MM.1S (cell line): ENCODE results near the gene SIN3A.

Source experiments
- DNase-seq: peaks from one replicate; pipeline ENCODE4 v3.0.0-alpha.2; 2015
- H2AFZ ChIP-seq: fragments of 300-600 bp; sonication (generic); 2 replicates; pipeline ENCODE4 v1.6.0; 2016; ENCODE audit warnings: antibody characterized with exemption, low read length
- H3F3A ChIP-seq: fragments of 300-600 bp; sonication (generic); 2 replicates; pipeline ENCODE4 v1.6.1; 2016; ENCODE audit warnings: mild to moderate bottlenecking, antibody characterized with exemption, low read length, moderate library complexity, mixed read lengths; ENCODE audit not compliant: insufficient read depth
- H3K27ac ChIP-seq: fragments of 300-600 bp; sonication (generic); 2 replicates; pipeline ENCODE4 v1.5.1; 2016; ENCODE audit warnings: mild to moderate bottlenecking, low read length
- H3K27me3 ChIP-seq: fragments of 300-600 bp; sonication (generic); replicated peaks from 2 replicates; pipeline ENCODE4 v1.6.0; 2016; ENCODE audit warnings: low read length; ENCODE audit not compliant: insufficient read depth
- H3K36me3 ChIP-seq: fragments of 300-600 bp; sonication (generic); replicated peaks from 2 replicates; pipeline ENCODE4 v1.6.1; 2016; ENCODE audit warnings: mild to moderate bottlenecking, low read length, mixed read lengths; ENCODE audit not compliant: insufficient read depth
- H3K4me1 ChIP-seq: fragments of 300-600 bp; sonication (generic); 2 replicates; pipeline ENCODE4 v1.6.1; 2016; ENCODE audit warnings: low read length, mixed read lengths
- H3K4me2 ChIP-seq: fragments of 300-600 bp; sonication (generic); 2 replicates; pipeline ENCODE4 v1.6.0; 2016; ENCODE audit warnings: low read depth, low read length
- H3K4me3 ChIP-seq: fragments of 300-600 bp; sonication (generic); 2 replicates; pipeline ENCODE4 v1.5.1; 2016; ENCODE audit warnings: low read length, mixed read lengths
- H3K79me2 ChIP-seq: fragments of 300-600 bp; sonication (generic); 2 replicates; pipeline ENCODE4 v1.6.1; 2016; ENCODE audit warnings: mixed run types, low read length, mixed read lengths
- H3K9ac ChIP-seq: fragments of 300-600 bp; sonication (generic); 2 replicates; pipeline ENCODE4 v1.6.1; 2016; ENCODE audit warnings: low read length, mixed read lengths
- H3K9me2 ChIP-seq: fragments of 300-600 bp; sonication (generic); replicated peaks from 2 replicates; pipeline ENCODE4 v1.6.1; 2016; ENCODE audit warnings: mild to moderate bottlenecking, low read length, mixed read lengths; ENCODE audit not compliant: insufficient read depth
- H3K9me3 ChIP-seq: fragments of 300-600 bp; sonication (generic); replicated peaks from 2 replicates; pipeline ENCODE4 v1.6.1; 2016; ENCODE audit warnings: mild to moderate bottlenecking, low read length, mixed read lengths; ENCODE audit not compliant: insufficient read depth
- H4K20me1 ChIP-seq: fragments of 300-600 bp; sonication (generic); 2 replicates; pipeline ENCODE4 v1.6.1; 2016; ENCODE audit warnings: mild to moderate bottlenecking, low read length, moderate library complexity, mixed read lengths; ENCODE audit not compliant: insufficient read depth
- EZH2 ChIP-seq: fragments of 300-600 bp; sonication (generic); optimal IDR thresholded peaks from 2 replicates; pipeline ENCODE3; 2017; ENCODE audit warnings: low read depth, mild to moderate bottlenecking, antibody characterized with exemption, low read length, mixed read lengths
- EZH2phosphoT487 ChIP-seq: fragments of 300-600 bp; sonication (generic); IDR thresholded peaks from 2 replicates; pipeline ENCODE4 v1.6.1; 2018; ENCODE audit warnings: antibody characterized with exemption, low read length
- TF ChIP-seq, protein P1 (sequence below): fragments of 300-600 bp; sonication (generic); IDR thresholded peaks from 2 replicates; pipeline ENCODE4 v1.5.1; 2016; ENCODE audit warnings: antibody characterized with exemption, low read length, mixed read lengths

Gene SIN3A

DNA sequence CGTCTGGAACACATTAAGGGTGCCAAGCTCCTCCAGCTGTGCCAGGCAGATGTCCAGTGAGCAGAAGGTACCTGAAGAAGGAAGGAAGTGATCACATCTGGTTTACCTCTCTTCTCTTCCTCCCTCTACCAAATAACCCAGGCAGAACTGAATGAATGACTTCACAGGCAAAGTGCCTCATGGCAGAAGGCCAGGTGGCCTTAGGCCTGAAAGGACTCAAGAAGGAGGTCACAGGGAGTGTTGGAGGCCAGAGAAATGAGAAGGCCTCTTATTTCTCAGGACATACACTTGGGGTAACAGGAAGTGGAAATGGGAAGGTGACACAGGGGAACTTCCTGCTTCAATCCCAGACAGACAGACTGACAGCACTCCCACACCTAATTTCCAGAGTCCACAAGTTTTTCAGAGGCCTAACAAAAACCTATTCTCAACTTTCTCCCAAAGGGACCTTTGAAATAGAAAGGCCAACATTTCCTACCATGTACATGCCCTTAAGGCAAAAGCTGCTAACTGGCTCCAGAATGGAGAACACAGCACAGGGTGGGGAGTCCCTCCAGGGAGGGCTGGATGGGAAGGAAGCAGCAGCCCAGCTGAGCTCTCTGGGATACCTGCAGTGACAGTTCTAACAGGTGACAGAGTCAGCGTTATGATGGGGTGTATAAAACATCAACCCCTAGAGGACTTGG lies 17.6 kb upstream of the SIN3A start:
- no peak overlapping the region for H3K27ac ChIP-seq
- TF ChIP-seq EZH2phosphoT487, result no peak
- TF ChIP-seq, protein P1, sequence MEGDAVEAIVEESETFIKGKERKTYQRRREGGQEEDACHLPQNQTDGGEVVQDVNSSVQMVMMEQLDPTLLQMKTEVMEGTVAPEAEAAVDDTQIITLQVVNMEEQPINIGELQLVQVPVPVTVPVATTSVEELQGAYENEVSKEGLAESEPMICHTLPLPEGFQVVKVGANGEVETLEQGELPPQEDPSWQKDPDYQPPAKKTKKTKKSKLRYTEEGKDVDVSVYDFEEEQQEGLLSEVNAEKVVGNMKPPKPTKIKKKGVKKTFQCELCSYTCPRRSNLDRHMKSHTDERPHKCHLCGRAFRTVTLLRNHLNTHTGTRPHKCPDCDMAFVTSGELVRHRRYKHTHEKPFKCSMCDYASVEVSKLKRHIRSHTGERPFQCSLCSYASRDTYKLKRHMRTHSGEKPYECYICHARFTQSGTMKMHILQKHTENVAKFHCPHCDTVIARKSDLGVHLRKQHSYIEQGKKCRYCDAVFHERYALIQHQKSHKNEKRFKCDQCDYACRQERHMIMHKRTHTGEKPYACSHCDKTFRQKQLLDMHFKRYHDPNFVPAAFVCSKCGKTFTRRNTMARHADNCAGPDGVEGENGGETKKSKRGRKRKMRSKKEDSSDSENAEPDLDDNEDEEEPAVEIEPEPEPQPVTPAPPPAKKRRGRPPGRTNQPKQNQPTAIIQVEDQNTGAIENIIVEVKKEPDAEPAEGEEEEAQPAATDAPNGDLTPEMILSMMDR, result no peak
- TF ChIP-seq EZH2, result no peak
- DNase-seq, result no peak
- no peaks in the 10 kb centered on the region for H3K9me3 ChIP-seq
- H3K4me3 ChIP-seq, result no peak overlapping the region
- H3K27me3 ChIP-seq, result no peaks in the 10 kb centered on the region
- H4K20me1 ChIP-seq, result no peaks in the 10 kb centered on the region
- H3K79me2 ChIP-seq, result no peaks in the 10 kb centered on the region
- no peaks in the 10 kb centered on the region for H3K36me3 ChIP-seq
- H3K9me2 ChIP-seq, result no peaks in the 10 kb centered on the region
- no peak overlapping the region for H2AFZ ChIP-seq
- H3K4me1 ChIP-seq, result no peaks in the 10 kb centered on the region
- no peaks in the 10 kb centered on the region for H3F3A ChIP-seq
- H3K9ac ChIP-seq, result no peak overlapping the region
- no peak overlapping the region for H3K4me2 ChIP-seq

DNA sequence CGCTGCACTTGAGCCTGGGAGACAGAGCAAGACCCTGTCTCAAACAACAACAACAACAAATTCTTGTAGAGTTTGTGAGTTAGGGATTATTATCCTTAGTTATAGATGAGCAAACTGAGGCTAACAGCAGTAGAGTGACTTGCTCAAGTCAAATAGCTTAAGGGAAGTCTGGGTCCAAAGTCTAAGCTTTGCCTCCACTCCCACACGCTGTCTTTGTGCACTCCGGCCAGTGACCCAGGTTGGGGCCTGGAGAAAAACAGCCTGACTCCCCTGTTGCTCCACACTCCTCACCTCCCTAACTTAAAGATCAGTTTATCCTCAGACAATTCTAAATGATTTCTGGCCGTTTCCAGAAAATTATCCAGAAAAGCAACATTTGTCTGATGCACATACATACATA lies 9.2 kb upstream of the SIN3A start:
- TF ChIP-seq EZH2, result no peak
- no peak for TF ChIP-seq EZH2phosphoT487
- TF ChIP-seq, protein P1, result no peak
- Histone ChIP-seq H3K36me3 (no peaks in the 10 kb centered on the region), H3K79me2 (no peaks in the 10 kb centered on the region), H3K9me2 (no peaks in the 10 kb centered on the region), H3F3A (peaks cover 8% of the 10 kb centered on the region; the same call in 1 of the 2 replicates), H2AFZ (no peak overlapping the region), H3K27ac (no peak overlapping the region), H3K9me3 (no peaks in the 10 kb centered on the region), H4K20me1 (no peaks in the 10 kb centered on the region), H3K27me3 (no peaks in the 10 kb centered on the region), H3K9ac (no peak overlapping the region), H3K4me2 (no peak overlapping the region), H3K4me3 (no peak overlapping the region), H3K4me1 (peaks cover 5% of the 10 kb centered on the region; the same call in 1 of the 2 replicates)
- DNase-seq, result no peak

DNA sequence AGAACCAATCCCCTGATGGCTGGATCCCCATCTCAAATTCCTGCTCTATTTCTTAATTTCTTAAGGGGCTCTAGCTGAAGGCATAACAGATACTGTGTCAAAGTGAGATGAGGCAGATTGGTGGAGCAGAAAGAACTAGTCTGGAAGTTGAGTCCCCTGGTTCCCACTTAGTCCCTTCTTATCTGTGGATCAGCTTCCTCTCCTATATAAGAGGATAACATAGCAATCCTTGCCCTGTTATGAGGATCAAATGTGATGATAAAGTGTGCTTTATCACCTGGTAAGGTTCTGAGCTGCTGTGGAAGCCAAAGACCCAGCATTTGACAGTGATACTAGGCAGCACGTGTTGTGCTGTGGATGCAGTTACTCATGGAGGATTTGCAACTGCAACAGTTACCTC lies 8.1 kb upstream of the SIN3A start:
- Histone ChIP-seq H3K79me2 (peaks cover 7% of the 10 kb centered on the region), H3K4me1 (peaks cover 5% of the 10 kb centered on the region; the same call in 1 of the 2 replicates), H3K36me3 (no peaks in the 10 kb centered on the region), H3F3A (peaks cover 18% of the 10 kb centered on the region), H3K4me3 (no peak overlapping the region), H3K27me3 (no peaks in the 10 kb centered on the region), H3K9me3 (no peaks in the 10 kb centered on the region), H4K20me1 (no peaks in the 10 kb centered on the region), H3K9me2 (no peaks in the 10 kb centered on the region), H2AFZ (no peak overlapping the region), H3K4me2 (no peak overlapping the region), H3K9ac (no peak overlapping the region), H3K27ac (no peak overlapping the region)
- no peak for TF ChIP-seq EZH2phosphoT487
- no peak for TF ChIP-seq EZH2
- TF ChIP-seq, protein P1, result no peak
- DNase-seq, result no peak
